ENCODE measurements around the gene CYGB. TPM values are rescaled to one million over a fixed set of nuclear protein-coding genes. Genes with fewer than 3 reads are reported as not detected.

The CYGB gene
- total RNA-seq, result not detected

DNA sequence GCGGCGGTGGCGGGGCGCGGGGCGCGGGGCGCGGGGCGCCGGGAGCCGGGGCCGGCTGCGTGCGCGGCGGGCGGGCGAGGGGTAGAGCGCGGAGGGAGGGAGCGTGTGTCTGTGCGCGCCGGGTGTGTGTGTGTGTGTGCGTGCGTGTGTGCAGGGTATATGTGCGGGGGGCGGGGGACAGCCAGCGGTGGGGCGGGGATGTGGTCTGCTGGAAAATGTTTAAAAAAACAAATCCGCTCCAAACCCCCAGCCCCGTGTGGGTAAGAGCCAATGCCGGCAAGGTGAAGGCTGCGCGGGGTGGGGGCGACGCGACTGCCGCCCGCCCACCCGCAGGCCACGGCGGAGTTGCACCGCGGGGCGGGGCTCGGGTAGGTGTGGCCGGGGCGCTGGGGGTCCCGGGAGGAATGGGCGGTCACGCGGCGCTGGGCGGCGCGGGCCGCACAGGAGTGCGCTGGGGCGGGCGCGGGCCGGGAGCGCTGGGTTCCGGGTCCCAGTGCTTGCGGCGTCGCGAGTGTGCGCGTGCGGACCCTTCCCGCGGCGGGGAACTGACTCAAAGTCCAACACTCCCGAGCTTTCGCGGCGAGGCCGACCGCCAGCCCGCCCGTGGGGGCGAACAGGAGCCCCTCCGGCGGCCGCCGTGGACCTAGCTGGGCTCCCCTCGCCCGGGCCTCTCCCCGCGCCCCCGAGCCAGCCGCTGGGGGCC, at the start of gene CYGB:
Gene CYGB, minus strand, starts transcription at position 132 of the 703 bp plus-strand sequence. CDS start 167 bp downstream, outside the sequence.
- H3K27ac Mint-ChIP-seq, result no peak within 1 kb of the TSS
- no peak within 1 kb of the TSS for H3K4me3 Mint-ChIP-seq
- CTCF ChIA-PET, result interaction anchor here (1.0 to 2.1 kb wide), 5 partner anchors 10 to 20 kb away, joined by 3 to 7 read pairs (median 4); no protein-coding TSS in a partner anchor
- no peak for DNase-seq
- H3K27me3 Mint-ChIP-seq, result peaks cover 58% of the 10 kb centered on the region
- ATAC-seq, result peak; percentile 41
- no peaks in the 10 kb centered on the region for H3K4me1 Mint-ChIP-seq
- no peaks in the 10 kb centered on the region for H3K9me3 Mint-ChIP-seq (ENCODE audit: low read depth)
- H3K36me3 Mint-ChIP-seq, result no peaks in the 10 kb centered on the region

- ATAC-seq (no peak), DNase-seq (no peak)
- Mint-ChIP-seq H3K27ac (no peak overlapping the region), H3K36me3 (no peaks in the 10 kb centered on the region), H3K9me3 (ENCODE audit: low read depth) (no peaks in the 10 kb centered on the region), H3K4me1 (peaks cover 6% of the 10 kb centered on the region), H3K27me3 (peaks cover 64% of the 10 kb centered on the region), H3K4me3 (no peak overlapping the region)
- CTCF ChIA-PET, result interaction anchor here (1.0 to 3.8 kb wide), 7 partner anchors 15 to 94 kb away, joined by 3 to 14 read pairs (median 5); no protein-coding TSS in a partner anchor
Measured at GRCh38 chr17:76586741-76587487, 49.4 kb upstream of the CYGB start.

DNA sequence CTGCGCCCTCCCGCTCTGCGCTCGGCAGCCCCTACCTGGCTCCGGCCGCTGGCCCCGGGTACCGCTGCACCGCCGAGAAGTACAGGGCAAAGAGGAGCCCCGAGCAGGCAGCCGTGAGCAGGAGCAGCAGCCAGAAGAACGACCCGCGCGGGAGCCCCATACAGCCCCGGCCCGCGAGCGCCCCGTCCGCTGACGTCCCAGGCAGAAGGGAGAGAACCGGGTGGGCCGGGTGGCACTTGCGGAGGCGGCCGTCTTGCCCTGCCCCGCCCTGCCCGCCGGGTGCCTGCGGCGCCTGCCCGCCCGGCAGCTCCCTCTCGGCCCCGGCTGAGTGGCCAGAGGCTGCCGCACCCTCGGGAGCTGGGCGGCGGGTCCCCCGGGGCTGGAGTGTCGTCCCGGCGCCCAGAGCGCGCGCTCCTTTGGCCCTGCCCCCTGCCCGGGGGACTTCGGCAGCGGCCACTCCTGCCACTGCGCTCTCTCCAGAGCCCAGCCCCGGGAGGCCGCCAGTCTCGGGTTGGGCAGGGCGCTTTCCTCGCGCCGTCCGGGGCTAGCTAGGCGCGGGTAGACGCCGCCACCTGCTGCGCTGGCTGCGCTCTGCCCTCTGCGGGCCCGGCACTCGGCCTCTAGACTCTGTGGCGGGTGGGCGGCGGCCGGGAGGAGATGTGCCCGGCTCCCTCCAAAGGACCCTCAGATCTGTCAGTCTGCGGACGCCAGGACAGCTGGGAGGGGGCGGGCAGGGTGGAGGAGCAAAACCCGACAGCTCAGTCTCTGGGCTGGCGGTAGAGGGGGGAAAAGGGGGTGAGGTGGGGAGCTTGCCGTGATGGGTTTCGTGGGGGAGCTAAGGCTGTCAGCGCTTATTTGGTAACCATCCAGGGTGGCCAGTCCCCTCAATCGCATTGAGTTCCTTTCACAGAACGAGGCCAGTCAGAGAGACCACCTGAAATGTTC, 48.4 kb upstream of the CYGB start, which contains the start of gene ST6GALNAC2:
Gene ST6GALNAC2, minus strand, starts transcription at position 212 of the 945 bp plus-strand sequence. Its CDS starts 52 bp downstream, at position 160.
- ATAC-seq (peak; percentile 80), DNase-seq (peak; percentile 51)
- H3K36me3 Mint-ChIP-seq, result no peaks in the 10 kb centered on the region
- CTCF ChIA-PET, result interaction anchor here (0.6 to 3.8 kb wide), 10 partner anchors 8 to 95 kb away, joined by 3 to 14 read pairs (median 4); no protein-coding TSS in a partner anchor
- H3K9me3 Mint-ChIP-seq (ENCODE audit: low read depth), result no peaks in the 10 kb centered on the region
- H3K4me1 Mint-ChIP-seq, result peaks cover 6% of the 10 kb centered on the region
- H3K27me3 Mint-ChIP-seq, result peaks cover 61% of the 10 kb centered on the region
- H3K27ac Mint-ChIP-seq, result no peak within 1 kb of the TSS
- peak within 1 kb of the TSS; percentile 38 for H3K4me3 Mint-ChIP-seq

- ATAC-seq (peak; percentile 23), DNase-seq (no peak)
- Mint-ChIP-seq H3K4me1 (peaks cover 6% of the 10 kb centered on the region), H3K27me3 (peaks cover 58% of the 10 kb centered on the region), H3K4me3 (peak overlapping the region; percentile 38), H3K27ac (no peak overlapping the region), H3K36me3 (no peaks in the 10 kb centered on the region), H3K9me3 (ENCODE audit: low read depth) (no peaks in the 10 kb centered on the region)
- CTCF ChIA-PET, result interaction anchor here (0.6 to 3.8 kb wide), 11 partner anchors 9 to 96 kb away, joined by 3 to 14 read pairs (median 4); no protein-coding TSS in a partner anchor
Measured at GRCh38 chr17:76585033-76585648, 47.6 kb upstream of the CYGB start.

DNA sequence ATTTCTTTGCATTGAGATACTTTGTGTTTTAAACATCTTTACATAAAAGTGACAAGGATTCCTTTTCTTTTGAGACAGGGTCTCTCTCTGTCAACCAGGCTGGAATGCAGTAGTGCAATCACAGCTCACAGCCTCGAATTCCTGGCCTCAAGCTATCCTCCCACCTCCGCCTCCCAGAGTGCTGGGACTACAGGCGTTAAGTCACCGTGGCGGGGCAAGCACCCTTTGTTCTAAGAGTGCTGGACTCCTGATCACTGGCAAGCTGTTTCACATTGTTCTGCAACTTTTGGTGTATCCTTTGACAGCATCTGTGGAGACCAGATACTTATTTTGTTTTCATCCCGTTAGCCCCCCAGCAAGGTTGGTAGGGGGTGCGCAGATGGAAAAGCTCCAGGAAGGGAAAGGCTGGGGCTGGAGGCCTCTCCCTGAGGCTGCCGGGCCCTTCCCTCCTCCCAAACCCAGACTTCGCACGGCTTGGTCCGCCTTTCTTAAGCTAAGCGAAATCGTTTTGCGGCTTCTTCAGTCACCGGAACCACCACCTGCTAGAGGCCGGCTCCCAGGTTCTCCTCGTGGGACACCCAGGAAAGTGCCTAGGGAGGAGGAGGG, 47.0 kb upstream of the CYGB start:
- ATAC-seq (no peak), DNase-seq (no peak)
- peaks cover 10% of the 10 kb centered on the region for H3K4me1 Mint-ChIP-seq
- no peaks in the 10 kb centered on the region for H3K9me3 Mint-ChIP-seq (ENCODE audit: low read depth)
- no peak overlapping the region for H3K27ac Mint-ChIP-seq
- CTCF ChIA-PET, result interaction anchor here (0.6 to 1.4 kb wide), 5 partner anchors 39 to 97 kb away, joined by 3 to 5 read pairs (median 3); no protein-coding TSS in a partner anchor
- H3K4me3 Mint-ChIP-seq, result peak overlapping the region; percentile 38
- H3K27me3 Mint-ChIP-seq, result peaks cover 56% of the 10 kb centered on the region
- no peaks in the 10 kb centered on the region for H3K36me3 Mint-ChIP-seq

DNA sequence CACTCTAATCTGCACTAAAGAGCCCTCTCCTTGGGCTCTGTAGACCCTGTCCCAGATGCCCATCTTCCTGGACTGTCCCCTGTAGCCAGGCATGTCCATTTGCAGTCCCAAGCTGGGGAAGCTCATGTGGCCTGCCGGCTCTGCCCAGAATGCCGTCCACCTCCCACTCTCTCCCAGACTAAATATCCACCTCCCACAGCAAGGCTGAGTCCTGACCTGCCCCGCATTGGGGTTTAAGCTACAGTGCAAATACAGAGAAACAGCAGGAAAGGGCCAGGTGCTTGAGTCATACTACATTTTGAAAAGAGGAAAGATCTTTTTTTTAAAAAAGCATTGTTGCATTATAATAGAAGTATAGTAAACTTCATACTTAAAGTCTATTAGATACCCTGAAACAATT, 45.2 kb upstream of the CYGB start:
- H3K9me3 Mint-ChIP-seq (ENCODE audit: low read depth), result no peaks in the 10 kb centered on the region
- CTCF ChIA-PET, result interaction anchor here (0.7 to 2.0 kb wide), 4 partner anchors 25 to 69 kb away, joined by 3 to 6 read pairs (median 3); no protein-coding TSS in a partner anchor
- no peaks in the 10 kb centered on the region for H3K36me3 Mint-ChIP-seq
- no peak overlapping the region for H3K4me3 Mint-ChIP-seq
- peaks cover 16% of the 10 kb centered on the region for H3K4me1 Mint-ChIP-seq
- H3K27ac Mint-ChIP-seq, result no peak overlapping the region
- peaks cover 40% of the 10 kb centered on the region for H3K27me3 Mint-ChIP-seq
- no peak for ATAC-seq
- no peak for DNase-seq

DNA sequence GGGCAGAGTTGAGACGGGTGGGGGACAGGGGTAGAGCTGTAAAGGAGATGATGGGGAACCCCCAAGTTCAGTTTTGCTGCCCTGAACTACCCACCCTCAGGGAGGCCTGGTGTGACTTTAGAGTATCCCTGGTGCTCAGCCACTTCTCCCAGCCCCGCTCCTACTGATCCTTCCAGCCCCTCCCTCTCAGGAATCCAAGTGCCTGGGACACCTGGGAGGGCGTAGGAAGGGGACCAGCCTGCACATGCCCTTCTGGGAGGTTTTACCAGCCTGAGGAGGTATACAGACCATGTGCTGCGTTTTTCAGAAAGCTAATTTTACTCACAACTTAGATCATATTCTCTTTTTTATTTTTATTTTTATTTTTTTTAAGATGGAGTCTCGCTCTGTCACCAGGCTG, 44.0 kb upstream of the CYGB start:
- H3K4me1 Mint-ChIP-seq, result peaks cover 14% of the 10 kb centered on the region
- H3K9me3 Mint-ChIP-seq (ENCODE audit: low read depth), result no peaks in the 10 kb centered on the region
- no peak overlapping the region for H3K27ac Mint-ChIP-seq
- ATAC-seq (no peak), DNase-seq (no peak)
- peaks cover 30% of the 10 kb centered on the region for H3K27me3 Mint-ChIP-seq
- no peaks in the 10 kb centered on the region for H3K36me3 Mint-ChIP-seq
- CTCF ChIA-PET, result interaction anchor here (1.0 to 1.5 kb wide), 2 partner anchors 43 to 70 kb away, joined by 3 read pairs; no protein-coding TSS in a partner anchor
- no peak overlapping the region for H3K4me3 Mint-ChIP-seq

- Mint-ChIP-seq H3K4me3 (no peak overlapping the region), H3K27me3 (peaks cover 16% of the 10 kb centered on the region), H3K4me1 (peaks cover 10% of the 10 kb centered on the region), H3K36me3 (no peaks in the 10 kb centered on the region), H3K27ac (no peak overlapping the region), H3K9me3 (ENCODE audit: low read depth) (no peaks in the 10 kb centered on the region)
- DNase-seq (no peak), ATAC-seq (no peak)
- CTCF ChIA-PET, result interaction anchor here (1.0 to 1.5 kb wide), 3 partner anchors 17 to 102 kb away, joined by 3 to 4 read pairs (median 4); no protein-coding TSS in a partner anchor
Measured at GRCh38 chr17:76579281-76579680, 41.8 kb upstream of the CYGB start.

- no peak for DNase-seq
- no peak for ATAC-seq
- no peaks in the 10 kb centered on the region for H3K9me3 Mint-ChIP-seq (ENCODE audit: low read depth)
- H3K4me1 Mint-ChIP-seq, result peaks cover 10% of the 10 kb centered on the region
- H3K4me3 Mint-ChIP-seq, result no peak overlapping the region
- H3K27me3 Mint-ChIP-seq, result peaks cover 7% of the 10 kb centered on the region
- CTCF ChIA-PET, result interaction anchor here (0.7 to 1.7 kb wide), 4 partner anchors 46 to 133 kb away, joined by 3 to 4 read pairs (median 3); no protein-coding TSS in a partner anchor
- no peak overlapping the region for H3K27ac Mint-ChIP-seq
- H3K36me3 Mint-ChIP-seq, result no peaks in the 10 kb centered on the region
Measured at GRCh38 chr17:76578376-76578775, 40.9 kb upstream of the CYGB start.

DNA sequence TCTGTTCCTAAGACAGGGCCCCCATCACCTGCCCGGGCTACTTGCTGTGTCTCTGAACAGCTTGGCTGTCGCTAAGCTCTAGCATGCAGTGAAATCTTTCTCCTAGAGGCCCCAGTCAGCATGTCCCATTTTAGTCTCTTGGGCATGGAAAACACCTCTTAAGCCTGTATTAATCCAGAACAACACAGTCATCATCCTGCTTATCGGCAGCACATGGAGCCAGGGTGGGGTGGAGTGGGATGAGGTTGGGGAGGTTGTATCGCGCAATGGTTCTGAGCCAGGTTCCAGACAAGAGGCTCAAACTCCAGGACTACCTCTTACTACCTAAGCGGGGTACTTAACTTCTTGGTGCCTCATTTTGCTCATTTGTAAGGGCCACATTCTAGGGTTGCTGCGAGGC, 40.4 kb upstream of the CYGB start:
- no peak overlapping the region for H3K4me3 Mint-ChIP-seq
- no peaks in the 10 kb centered on the region for H3K9me3 Mint-ChIP-seq (ENCODE audit: low read depth)
- peaks cover 4% of the 10 kb centered on the region for H3K27me3 Mint-ChIP-seq
- CTCF ChIA-PET, result interaction anchor here (1.5 to 1.7 kb wide), 2 partner anchors 94 to 134 kb away, joined by 3 to 4 read pairs; no protein-coding TSS in a partner anchor
- no peak overlapping the region for H3K27ac Mint-ChIP-seq
- H3K4me1 Mint-ChIP-seq, result peaks cover 10% of the 10 kb centered on the region
- no peak for DNase-seq
- no peaks in the 10 kb centered on the region for H3K36me3 Mint-ChIP-seq
- ATAC-seq, result no peak

- Mint-ChIP-seq H3K9me3 (ENCODE audit: low read depth) (no peaks in the 10 kb centered on the region), H3K27me3 (no peaks in the 10 kb centered on the region), H3K36me3 (no peaks in the 10 kb centered on the region), H3K27ac (no peak overlapping the region), H3K4me3 (no peak overlapping the region), H3K4me1 (peaks cover 10% of the 10 kb centered on the region)
- ATAC-seq (no peak), DNase-seq (no peak)
- CTCF ChIA-PET, result interaction anchor here (0.8 kb wide), 1 partner anchor 53 kb away, joined by 3 read pairs; no protein-coding TSS in a partner anchor
Measured at GRCh38 chr17:76576189-76576588, 38.7 kb upstream of the CYGB start.

- no peak overlapping the region for H3K27ac Mint-ChIP-seq
- H3K27me3 Mint-ChIP-seq, result no peaks in the 10 kb centered on the region
- no peaks in the 10 kb centered on the region for H3K36me3 Mint-ChIP-seq
- ATAC-seq (no peak), DNase-seq (no peak)
- no peaks in the 10 kb centered on the region for H3K9me3 Mint-ChIP-seq (ENCODE audit: low read depth)
- H3K4me1 Mint-ChIP-seq, result peaks cover 10% of the 10 kb centered on the region
- H3K4me3 Mint-ChIP-seq, result no peak overlapping the region
- CTCF ChIA-PET, result interaction anchor here (0.8 kb wide), 1 partner anchor 52 kb away, joined by 3 read pairs; no protein-coding TSS in a partner anchor
Measured at GRCh38 chr17:76575570-76575969, 38.1 kb upstream of the CYGB start.

Data from activated CD8-positive, alpha-beta memory T cell treated with anti-CD3 and anti-CD28 coated beads, Interleukin-2, amount 10 ng/mL, durations not matched to agents 7 days and 5 days (primary cell).